Effector memory CD4-positive, alpha-beta T cell (primary cell): ENCODE data around the gene ENAH.

ENCODE experiments used
- DNase-seq, 3 donors: peaks; one replicate each; pipeline ENCODE4 v3.0.0-alpha.2; 2020
- H3K27ac ChIP-seq: 2 replicates; pipeline ENCODE4 v1.7.0; 2013; ENCODE audit warnings: mild to moderate bottlenecking, low read length, moderate library complexity; ENCODE audit not compliant: insufficient read depth, poor library complexity, severe bottlenecking
- H3K27me3 ChIP-seq: replicated peaks from 2 replicates; pipeline ENCODE4 v1.7.0; 2013; ENCODE audit warnings: mild to moderate bottlenecking, low read length; ENCODE audit not compliant: insufficient read depth, control insufficient read depth, poor library complexity, severe bottlenecking
- H3K36me3 ChIP-seq: 2 replicates; pipeline ENCODE4 v1.7.0; 2013; ENCODE audit warnings: mild to moderate bottlenecking, low read length, moderate library complexity; ENCODE audit not compliant: control insufficient read depth, insufficient read depth
- H3K4me1 ChIP-seq: 2 replicates; pipeline ENCODE4 v1.7.0; 2013; ENCODE audit warnings: low read length, mild to moderate bottlenecking; ENCODE audit not compliant: control insufficient read depth, insufficient read depth, poor library complexity, severe bottlenecking
- H3K4me3 ChIP-seq: 2 replicates; pipeline ENCODE4 v1.7.0; 2013; ENCODE audit warnings: low read length, low read depth, mild to moderate bottlenecking; ENCODE audit not compliant: insufficient read depth, poor library complexity, severe bottlenecking
- H3K9me3 ChIP-seq: 2 replicates; pipeline ENCODE4 v1.7.0; 2013; ENCODE audit warnings: mild to moderate bottlenecking, low read length, moderate library complexity; ENCODE audit not compliant: control insufficient read depth

ENAH gene

GRCh38 chr1:225610539-225610938 lies 42.4 kb downstream of the ENAH start:
- no peaks in the 10 kb centered on the region for H3K36me3 ChIP-seq
- no peaks in the 10 kb centered on the region for H3K27me3 ChIP-seq
- no peak overlapping the region for H3K4me3 ChIP-seq
- DNase-seq, result no peak
- H3K9me3 ChIP-seq, result no peaks in the 10 kb centered on the region
- H3K4me1 ChIP-seq, result no peaks in the 10 kb centered on the region
- H3K27ac ChIP-seq, result no peak overlapping the region

GRCh38 chr1:225608014-225608796 lies 44.7 kb downstream of the ENAH start:
- no peak overlapping the region for H3K4me3 ChIP-seq
- no peaks in the 10 kb centered on the region for H3K4me1 ChIP-seq
- no peaks in the 10 kb centered on the region for H3K9me3 ChIP-seq
- no peaks in the 10 kb centered on the region for H3K27me3 ChIP-seq
- no peak for DNase-seq
- no peaks in the 10 kb centered on the region for H3K36me3 ChIP-seq
- H3K27ac ChIP-seq, result no peak overlapping the region

GRCh38 chr1:225607355-225607754 lies 45.6 kb downstream of the ENAH start:
- Histone ChIP-seq H3K27ac (no peak overlapping the region), H3K27me3 (no peaks in the 10 kb centered on the region), H3K36me3 (no peaks in the 10 kb centered on the region), H3K4me3 (no peak overlapping the region), H3K9me3 (no peaks in the 10 kb centered on the region), H3K4me1 (no peaks in the 10 kb centered on the region)
- no peak for DNase-seq

- H3K36me3 ChIP-seq, result no peaks in the 10 kb centered on the region
- H3K27me3 ChIP-seq, result no peaks in the 10 kb centered on the region
- no peaks in the 10 kb centered on the region for H3K9me3 ChIP-seq
- no peak overlapping the region for H3K4me3 ChIP-seq
- H3K27ac ChIP-seq, result no peak overlapping the region
- DNase-seq, result no peak
- H3K4me1 ChIP-seq, result no peaks in the 10 kb centered on the region
Observed at GRCh38 chr1:225603538-225604354, 49.2 kb downstream of the ENAH start.

- H3K9me3 ChIP-seq, result no peaks in the 10 kb centered on the region
- no peak for DNase-seq
- no peaks in the 10 kb centered on the region for H3K36me3 ChIP-seq
- H3K4me1 ChIP-seq, result no peaks in the 10 kb centered on the region
- no peak overlapping the region for H3K4me3 ChIP-seq
- no peak overlapping the region for H3K27ac ChIP-seq
- no peaks in the 10 kb centered on the region for H3K27me3 ChIP-seq
Observed at GRCh38 chr1:225602590-225603206, 50.2 kb downstream of the ENAH start.

- DNase-seq, result no peak
- H3K4me3 ChIP-seq, result no peak overlapping the region
- no peak overlapping the region for H3K27ac ChIP-seq
- H3K4me1 ChIP-seq, result no peaks in the 10 kb centered on the region
- no peaks in the 10 kb centered on the region for H3K9me3 ChIP-seq
- H3K36me3 ChIP-seq, result no peaks in the 10 kb centered on the region
- H3K27me3 ChIP-seq, result no peaks in the 10 kb centered on the region
Observed at GRCh38 chr1:225601902-225602589, 50.9 kb downstream of the ENAH start.

- no peak for DNase-seq
- Histone ChIP-seq H3K36me3 (no peaks in the 10 kb centered on the region), H3K9me3 (no peaks in the 10 kb centered on the region), H3K27me3 (no peaks in the 10 kb centered on the region), H3K4me1 (no peaks in the 10 kb centered on the region), H3K27ac (no peak overlapping the region), H3K4me3 (no peak overlapping the region)
Observed at GRCh38 chr1:225598847-225599246, 54.1 kb downstream of the ENAH start.

- Histone ChIP-seq H3K36me3 (no peaks in the 10 kb centered on the region), H3K4me1 (no peaks in the 10 kb centered on the region), H3K27me3 (no peaks in the 10 kb centered on the region), H3K27ac (no peak overlapping the region), H3K4me3 (no peak overlapping the region), H3K9me3 (no peaks in the 10 kb centered on the region)
- no peak for DNase-seq
Observed at GRCh38 chr1:225597926-225598575, 54.9 kb downstream of the ENAH start.

- no peak for DNase-seq
- H3K27ac ChIP-seq, result no peak overlapping the region
- no peaks in the 10 kb centered on the region for H3K9me3 ChIP-seq
- H3K36me3 ChIP-seq, result no peaks in the 10 kb centered on the region
- H3K4me1 ChIP-seq, result no peaks in the 10 kb centered on the region
- no peak overlapping the region for H3K4me3 ChIP-seq
- no peaks in the 10 kb centered on the region for H3K27me3 ChIP-seq
Observed at GRCh38 chr1:225596736-225597135, 56.2 kb downstream of the ENAH start.
